Medulla oblongata (tissue), 1 donor: ENCODE measurements around the gene FUS.
"Not testable (repeated sequence)": the region's sequence is repeated elsewhere in the genome, so short reads cannot be mapped to it uniquely, and the experiment has no call there.

Experiments used
- DNase-seq: peaks from one replicate; pipeline ENCODE4 v3.0.0-alpha.2; 2015; ENCODE audit errors: extremely low spot score

FUS gene

GRCh38 chr16:31143694-31144148, 36.2 kb upstream of the FUS start:
- no peak for DNase-seq

DNA sequence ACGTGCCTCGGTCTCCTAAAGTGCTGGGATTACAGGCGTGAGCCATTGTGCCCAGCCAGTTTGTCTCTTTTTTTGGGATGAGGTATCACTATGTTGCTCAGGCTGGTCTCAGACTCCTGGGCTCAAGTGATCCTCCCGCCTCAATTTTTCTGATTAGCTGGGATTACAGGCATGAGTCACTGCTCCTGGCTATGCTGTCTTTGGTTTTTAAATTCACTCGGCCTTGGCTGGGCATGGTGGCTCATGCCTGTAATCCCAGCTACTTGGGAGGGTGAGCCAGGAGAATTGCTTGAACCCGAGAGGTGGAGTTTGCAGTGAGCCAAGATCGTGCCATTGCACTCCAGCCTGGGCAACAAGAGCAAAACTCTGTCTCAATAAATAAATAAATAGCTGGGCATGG, 35.5 kb upstream of the FUS start:
- DNase-seq = not testable (repeated sequence)

DNA sequence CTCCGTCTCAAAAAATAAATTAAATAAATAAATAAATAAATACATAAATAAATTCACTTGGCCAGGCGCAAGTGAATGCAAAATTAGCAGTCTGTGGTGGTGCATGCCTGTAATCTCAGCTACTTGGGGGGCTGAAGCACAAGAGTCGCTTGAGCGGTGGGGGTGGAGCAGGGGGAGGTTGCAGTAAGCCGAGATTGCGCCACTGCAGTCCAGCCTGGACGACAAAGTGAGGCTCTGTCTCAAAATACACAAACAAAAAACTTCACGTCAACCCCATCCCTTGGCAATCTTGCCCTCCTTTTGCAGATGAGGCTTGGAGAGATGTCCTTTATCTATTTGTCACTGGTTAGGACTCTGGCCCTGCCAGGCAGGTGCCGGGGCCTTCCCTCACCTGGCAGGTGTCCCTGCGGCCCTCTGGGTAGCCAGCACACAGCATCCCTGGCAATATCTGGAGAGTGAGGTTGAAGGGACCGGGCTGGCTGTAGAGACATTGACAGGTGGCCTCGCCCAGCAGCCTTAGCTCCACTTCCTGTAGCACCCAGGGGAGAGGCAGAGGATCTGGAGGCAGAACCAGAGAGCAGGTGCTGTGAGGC, 34.4 kb upstream of the FUS start:
- DNase-seq = no peak

GRCh38 chr16:31147574-31147973, 32.4 kb upstream of the FUS start:
- no peak for DNase-seq

GRCh38 chr16:31148281-31148728, 31.6 kb upstream of the FUS start:
- DNase-seq = no peak

GRCh38 chr16:31148896-31149295, 31.0 kb upstream of the FUS start:
- no peak for DNase-seq

GRCh38 chr16:31149332-31149731, 30.6 kb upstream of the FUS start:
- no peak for DNase-seq

- no peak for DNase-seq
These were observed 29.7 kb upstream of the FUS start, which contains the start of gene PRSS36 for GRCh38 chr16:31149894-31150890. Gene PRSS36, minus strand, starts transcription at chr16:31150066. Its CDS starts 31 bp downstream, at chr16:31150035.

- not testable (repeated sequence) for DNase-seq
These were observed 29.0 kb upstream of the FUS start for GRCh38 chr16:31150976-31151375.

GRCh38 chr16:31157136-31157535, 22.8 kb upstream of the FUS start:
- peak; percentile 40 for DNase-seq

GRCh38 chr16:31167315-31167714, 12.6 kb upstream of the FUS start:
- DNase-seq = no peak

DNA sequence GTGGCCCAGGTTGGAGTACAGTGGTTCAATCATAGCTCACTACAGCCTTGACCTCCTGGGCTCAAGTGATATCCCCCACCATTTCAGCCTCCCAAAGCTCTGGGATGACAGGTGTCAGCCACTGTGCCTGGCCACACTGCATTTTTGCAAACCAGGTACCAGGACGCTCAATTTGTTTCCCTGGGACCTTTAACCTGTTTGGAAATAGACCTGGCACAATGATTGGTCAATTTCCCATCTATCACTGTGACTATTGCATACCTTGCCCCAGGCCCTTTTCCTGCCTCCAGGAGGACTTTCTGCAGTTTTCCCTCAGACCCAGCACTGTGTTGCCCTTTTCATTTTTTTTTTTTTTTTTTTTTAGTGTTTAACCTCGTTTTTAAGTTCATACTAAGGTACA, 11.1 kb upstream of the FUS start:
- DNase-seq = no peak

- not testable (repeated sequence) for DNase-seq
These were observed 9.9 kb upstream of the FUS start for GRCh38 chr16:31170048-31170447.

DNA sequence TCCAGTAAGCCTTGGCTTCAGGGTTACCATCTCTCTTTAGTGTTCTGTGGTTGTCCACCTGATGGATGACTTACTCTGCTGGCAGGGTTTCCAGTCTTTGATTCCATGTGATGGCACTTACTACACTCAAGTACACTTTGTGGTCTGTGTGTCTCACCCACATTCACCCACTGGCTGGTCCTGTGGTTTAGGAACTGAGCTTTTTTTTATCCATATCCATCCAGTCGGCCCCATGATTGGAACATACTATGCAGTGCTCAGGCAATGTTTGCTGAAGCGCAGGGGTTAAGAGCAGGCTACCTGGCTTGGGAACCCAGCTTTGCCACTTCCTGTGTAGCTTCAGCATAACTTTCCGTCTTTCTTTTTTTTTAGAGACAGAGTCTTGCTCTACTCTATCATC, 2.8 kb upstream of the FUS start:
- DNase-seq = no peak

DNA sequence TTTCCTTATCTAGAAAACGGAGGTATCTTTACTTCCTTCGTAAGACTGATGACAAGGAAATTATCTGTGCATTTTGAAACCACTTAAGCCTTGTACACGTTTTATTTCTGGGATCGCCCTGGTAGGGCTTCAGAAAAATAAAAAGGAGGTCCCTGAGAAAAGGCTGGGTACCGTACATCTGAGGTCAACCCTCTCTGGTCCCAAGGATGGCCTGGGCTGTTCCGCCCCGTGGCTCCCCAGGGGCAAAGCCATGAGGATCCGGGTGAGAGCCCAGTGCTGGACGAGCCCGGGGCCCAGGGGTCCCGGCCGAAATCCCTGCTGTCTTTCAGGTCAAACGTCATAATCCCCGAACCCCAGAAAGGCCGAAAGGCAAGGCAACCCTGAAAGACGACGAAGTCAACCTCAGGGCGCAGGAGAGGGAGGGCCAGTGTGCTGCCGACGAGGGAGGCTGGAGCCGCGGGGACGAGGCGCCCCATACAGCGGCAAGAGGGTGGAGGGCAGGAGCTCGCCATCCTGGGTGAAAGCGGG, 656 bp upstream of the FUS start:
- peak; percentile 14 for DNase-seq

DNA sequence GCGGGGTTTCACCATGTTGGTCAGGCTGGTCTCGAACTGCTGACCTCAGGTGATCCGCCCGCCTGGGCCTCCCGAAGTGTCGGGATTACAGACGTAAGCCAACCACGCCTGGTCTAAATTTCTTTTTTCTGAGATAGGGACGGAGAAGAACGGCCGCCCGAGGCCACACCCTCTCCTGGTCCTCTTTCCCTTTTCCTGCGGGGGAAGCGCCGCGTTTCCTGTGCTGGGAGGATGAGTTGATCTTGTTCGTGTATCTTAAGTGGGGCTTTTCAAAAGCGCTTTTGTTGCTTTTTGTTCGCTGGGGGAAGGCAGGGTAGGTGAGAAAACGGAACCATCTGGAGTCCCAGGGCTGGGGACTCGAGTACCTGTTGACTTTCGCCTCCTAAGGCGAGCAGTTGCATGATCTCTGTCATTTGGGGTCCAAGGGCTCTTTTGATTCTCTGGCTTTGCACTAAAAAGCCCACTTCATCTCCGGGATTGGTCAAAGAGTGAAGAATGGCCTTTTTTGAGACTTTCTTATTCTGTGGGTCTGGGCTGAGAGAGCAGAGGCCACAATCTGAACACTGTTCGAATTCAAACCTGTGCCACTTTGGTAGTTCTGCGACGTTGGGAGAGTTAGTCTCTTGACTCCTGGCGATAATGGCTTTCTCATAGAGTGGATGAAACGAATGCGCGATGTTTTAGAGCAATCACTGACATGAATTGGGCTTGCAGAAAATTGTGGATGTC, 1.3 kb downstream of the FUS start:
- DNase-seq = peak; percentile 26

GRCh38 chr16:31182391-31182790, 2.5 kb downstream of the FUS start:
- no peak for DNase-seq

- DNase-seq = no peak
These were observed 3.8 kb downstream of the FUS start for GRCh38 chr16:31183432-31184428.

GRCh38 chr16:31184888-31185287, 4.9 kb downstream of the FUS start:
- DNase-seq = no peak

DNA sequence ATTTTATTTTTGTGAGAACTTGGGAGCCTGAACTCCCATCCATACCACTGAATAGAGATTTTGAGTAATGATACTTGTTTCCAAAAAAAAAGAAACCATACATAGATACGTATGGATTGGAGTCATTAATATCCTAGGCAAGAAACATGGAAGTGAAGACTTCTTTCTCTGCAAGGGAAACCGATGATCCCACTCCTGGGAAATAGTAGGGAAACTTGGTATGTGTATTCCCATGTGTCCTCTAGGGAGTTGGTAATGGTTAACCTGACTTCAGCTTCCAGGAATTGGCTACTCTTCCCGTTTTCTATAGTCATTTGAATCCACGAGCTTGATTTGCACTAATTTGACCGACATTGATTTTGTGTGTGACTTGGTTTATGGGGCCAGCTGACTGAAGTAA, 5.4 kb downstream of the FUS start:
- no peak for DNase-seq

DNA sequence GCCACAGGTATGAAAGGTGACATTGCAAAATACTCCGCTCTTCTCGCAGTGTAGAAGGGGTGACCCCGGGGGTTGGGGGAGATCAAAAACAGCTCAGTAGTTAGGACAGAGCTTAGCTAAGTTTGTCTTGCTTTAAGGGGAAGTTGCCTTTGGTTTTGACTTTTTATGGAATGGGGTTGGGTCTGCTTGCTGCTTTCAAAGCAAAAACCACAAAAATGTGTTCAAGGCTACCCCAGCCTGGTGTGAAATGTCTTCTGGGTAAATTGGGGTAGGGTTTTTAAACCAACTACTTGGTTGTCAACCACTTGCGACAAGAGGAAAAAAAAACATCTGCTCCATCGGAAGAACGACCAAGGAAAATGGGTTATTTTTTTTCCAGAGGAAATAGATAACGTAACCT, 6.2 kb downstream of the FUS start:
- DNase-seq = peak; percentile 7
